Spleen (tissue), 13 donors: Measurements from ENCODE around the gene UBE2B. TPM values are rescaled to one million over a fixed set of nuclear protein-coding genes. Genes with fewer than 3 reads are reported as not detected.
"Not testable (repeated sequence)": the region's sequence is repeated elsewhere in the genome, so short reads cannot be mapped to it uniquely, and the experiment has no call there.

Experiments used
- DNase-seq: peaks from one replicate; pipeline ENCODE4 v3.0.0-alpha.2; 2020
- H3K27ac ChIP-seq, 8 donors: fragments of 200-600 bp; sonication (generic) in 7 of 8; 1 replicate in 4 of 8; 2 replicates in 4 of 8; pipeline versions ENCODE4 v1.5.0 to v1.8.0; 2016 to 2021; ENCODE audit warnings: inconsistent platforms in 4 of 8, mild to moderate bottlenecking in 4 of 8, moderate library complexity in 1 of 8
- H3K27me3 ChIP-seq, 7 donors: fragments of 200-600 bp; sonication (generic) in 6 of 7; replicated peaks in 1 of 7; 1 replicate in 4 of 7; 2 replicates in 3 of 7; pipeline versions ENCODE4 v1.5.0 to v1.8.0; 2016 to 2021; ENCODE audit warnings: inconsistent platforms in 3 of 7, mild to moderate bottlenecking in 1 of 7
- H3K36me3 ChIP-seq, 6 donors: fragments of 200-600 bp; sonication (generic) in 5 of 6; 1 replicate in 4 of 6; 2 replicates in 2 of 6; pipeline versions ENCODE4 v1.5.0 to v1.8.0; 2016 to 2021; ENCODE audit warnings: inconsistent platforms in 2 of 6
- H3K4me1 ChIP-seq, 6 donors: fragments of 200-600 bp; sonication (generic) in 5 of 6; 1 replicate in 3 of 6; 2 replicates in 3 of 6; pipeline versions ENCODE4 v1.5.0 to v1.8.0; 2016 to 2021; ENCODE audit warnings: inconsistent platforms in 3 of 6
- H3K4me3 ChIP-seq, 8 donors: fragments of 200-600 bp; sonication (generic) in 7 of 8; 1 replicate in 4 of 8; 2 replicates in 4 of 8; pipeline versions ENCODE4 v1.5.0 to v1.8.0; 2016 to 2021; ENCODE audit warnings: inconsistent platforms in 4 of 8, mild to moderate bottlenecking in 4 of 8, moderate library complexity in 2 of 8
- H3K9me3 ChIP-seq, 8 donors: fragments of 200-600 bp; sonication (generic) in 7 of 8; 1 replicate in 4 of 8; 2 replicates in 4 of 8; pipeline versions ENCODE4 v1.5.0 to v1.8.0; 2016 to 2021; ENCODE audit warnings: inconsistent platforms in 4 of 8
- CTCF ChIP-seq, 11 experiments: fragments of 200-600 bp in 7 of 11; fragments of 450-650 bp in 4 of 11; sonication (generic) in 4 of 11; IDR thresholded peaks in 8 of 11; conservative IDR thresholded peaks in 3 of 11; 1 replicate in 7 of 11; 2 replicates in 4 of 11; pipeline versions ENCODE4 v1.4.0 to v1.8.0; 2016 to 2021; ENCODE audit warnings: antibody characterized with exemption in 11 of 11, inconsistent platforms in 4 of 11, mild to moderate bottlenecking in 1 of 11
- POLR2A ChIP-seq, 3 donors: fragments of 450-650 bp; IDR thresholded peaks; one replicate each; pipeline ENCODE4 v1.5.1; 2017; ENCODE audit warnings: antibody characterized with exemption in 3 of 3, mild to moderate bottlenecking in 1 of 3
- POLR2AphosphoS5 ChIP-seq, 3 donors: sonication (generic); formaldehyde crosslinking; IDR thresholded peaks; one replicate each; pipeline ENCODE4 v1.5.1; 2017; ENCODE audit warnings: antibody characterized with exemption in 3 of 3
- WGBS, 5 donors: extraction: QIAGEN DNeasy Blood & Tissue Kit in 3 of 5; methylation state at CpG; one replicate each; pipeline versions ENCODE4 v1.1.5 to v1.1.7; 2013 to 2018; 5-methylcytosine and 5-hydroxymethylcytosine counted together
- intact Hi-C: fragments of 100-400 bp; cut with DNase I; formaldehyde crosslinking; loops from one replicate; pipeline ENCODE4 v1.15.0; 2023; ENCODE audit warnings: low total_unique reads
- long read RNA-seq, 2 donors: transcript quantifications; one replicate each; lab custom pipeline, GENCODE V29; 2026
- polyA plus RNA-seq, 3 donors: library from polyadenylated mRNA; stranded (reverse); fragments of 200-250 nt; gene quantifications; one replicate each; pipeline ENCODE4 v1.2.1, GENCODE V29; 2013
- total RNA-seq, 7 donors: library from RNA; depleted of rRNA in 3 of 7; stranded (reverse); fragments of >200 nt in 3 of 7; fragmentation: NEBNext Ultra II Directional in 4 of 7; extraction: Animal tissue kit (Norgen Biotek cat#: 25700) in 4 of 7; gene quantifications; one replicate each; pipeline versions ENCODE4 v1.1.0 to v1.2.1, GENCODE V29; 2016 to 2021
- donor health status: healthy with polysubstance abuse.
- donor health status: DM: no; HTN: no; CAD: no; lungs with moderate emphysema.
- donor health status: DM: no; HTN: no; CAD: no.
- donor health status: Bipolar disorder and iron deficiency.
- donor health status: healthy.
- donor health status: DM: no; HTN: no; CAD: no.
- donor health status: DM: yes; HTN: yes; CAD: no.

Gene UBE2B
- total RNA-seq (100 to 1,000 TPM in 5 of 7 donors, 10 to 100 TPM in 2; 67.7 to 117 (median 102) TPM), polyA plus RNA-seq (100 to 1,000 TPM in 1 of 3 donors, 10 to 100 TPM in 2; 97.0 to 112 (median 98.7) TPM)
- long read RNA-seq, donor 1, transcript UBE2B-201 (6 exons, 2,515 nt), result major isoform, 185 of 241 reads
- long read RNA-seq, donor 1, partial matches to known transcripts, result 5 of 241 reads
- long read RNA-seq, donor 1, other reads (novel, unspliced or antisense), result 41 of 241 reads
- long read RNA-seq, donor 2, transcript UBE2B-201 (6 exons, 2,515 nt), result major isoform, 130 of 152 reads
- long read RNA-seq, donor 2, partial matches to known transcripts, result 6 of 152 reads
- long read RNA-seq, donor 2, other reads (novel, unspliced or antisense), result 12 of 152 reads

- intact Hi-C loops, result no loop called here
- peak in 3 of 11 experiments; percentile 10 to 27 (median 24) for TF ChIP-seq CTCF (IDR thresholded peaks at IDR 0.05 in 8 of 11, conservative IDR thresholded peaks at IDR 0.05 in 3 of 11)
- TF ChIP-seq POLR2A (IDR thresholded peaks at IDR 0.05), result peak in 2 of 3 donors; percentile 74 to 76
- peak; percentile 96 to 99 (median 98) for TF ChIP-seq POLR2AphosphoS5 (IDR thresholded peaks at IDR 0.05)
- Histone ChIP-seq H3K36me3 (peaks cover 0 to 20% (median 3%) of the 10 kb centered on the region in 6 donors), H3K4me1 (peaks cover 22 to 74% (median 56%) of the 10 kb centered on the region in 6 donors), H3K4me3 (peak within 1 kb of the TSS; percentile 65 to 82 (median 73)), H3K27ac (peak within 1 kb of the TSS; percentile 95 to 100 (median 98)), H3K27me3 (no peaks in the 10 kb centered on the region), H3K9me3 (no peaks in the 10 kb centered on the region)
- 0 to 1% (median 1%) methylated on average over 49 to 74 of the region's 74 CpGs for WGBS, 5 donors
- DNase-seq, result peak; percentile 99
Observed at GRCh38 chr5:134370871-134371833, at the start of gene UBE2B. TSS of gene UBE2B (plus strand) at chr5:134371569. CDS start at chr5:134371596, 27 bp downstream.

GRCh38 chr5:134327327-134327726 is 44.0 kb upstream of the UBE2B start:
- no peaks in the 10 kb centered on the region for H3K4me1 ChIP-seq
- no peak for TF ChIP-seq POLR2AphosphoS5 (IDR thresholded peaks at IDR 0.05)
- intact Hi-C loops, result no loop called here
- H3K36me3 ChIP-seq, result no peaks in the 10 kb centered on the region
- no peak overlapping the region for H3K27ac ChIP-seq
- H3K9me3 ChIP-seq, result peaks cover 14 to 53% (median 49%) of the 10 kb centered on the region in 8 donors
- H3K27me3 ChIP-seq, result no peaks in the 10 kb centered on the region
- no peak for DNase-seq
- no peak overlapping the region for H3K4me3 ChIP-seq

GRCh38 chr5:134328619-134329018 is 42.8 kb upstream of the UBE2B start:
- intact Hi-C loops, result no loop called here
- Histone ChIP-seq H3K4me3 (no peak overlapping the region), H3K27me3 (no peaks in the 10 kb centered on the region), H3K36me3 (no peaks in the 10 kb centered on the region), H3K9me3 (peaks cover 14 to 66% (median 62%) of the 10 kb centered on the region in 8 donors), H3K27ac (no peak overlapping the region), H3K4me1 (no peaks in the 10 kb centered on the region)
- 77 to 89% (median 82%) methylated on average over 2 of the region's 2 CpGs for WGBS, 5 donors
- no peak for DNase-seq
- no peak for TF ChIP-seq CTCF (IDR thresholded peaks at IDR 0.05 in 8 of 11, conservative IDR thresholded peaks at IDR 0.05 in 3 of 11)
- no peak for TF ChIP-seq POLR2AphosphoS5 (IDR thresholded peaks at IDR 0.05)
- TF ChIP-seq POLR2A (IDR thresholded peaks at IDR 0.05), result no peak

GRCh38 chr5:134336833-134337232 is 34.5 kb upstream of the UBE2B start:
- WGBS, 5 donors, result 89 to 94% (median 91%) methylated on average over 3 to 6 of the region's 6 CpGs
- DNase-seq, H3K27me3 ChIP-seq, H3K4me1 ChIP-seq, H3K4me3 ChIP-seq, intact Hi-C loops, H3K36me3 ChIP-seq, H3K27ac ChIP-seq: not testable (repeated sequence)
- H3K9me3 ChIP-seq, result peaks cover 0 to 24% (median 21%) of the 10 kb centered on the region in 8 donors

- intact Hi-C loops, H3K27ac ChIP-seq: not testable (repeated sequence)
Observed at GRCh38 chr5:134343500-134343899, 27.9 kb upstream of the UBE2B start.

GRCh38 chr5:134345476-134345875 is 25.9 kb upstream of the UBE2B start:
- not testable (repeated sequence) for DNase-seq, H3K27me3 ChIP-seq
- WGBS, 5 donors, result 87 to 98% (median 93%) methylated on average over 3 of the region's 3 CpGs

More at GRCh38 chr5:134343500-134343899, 27.9 kb upstream of the UBE2B start:
- DNase-seq, H3K9me3 ChIP-seq, H3K36me3 ChIP-seq, H3K27me3 ChIP-seq, H3K4me1 ChIP-seq, H3K4me3 ChIP-seq: not testable (repeated sequence)
- 88 to 91% (median 90%) methylated on average over 3 of the region's 3 CpGs for WGBS, 5 donors

More at GRCh38 chr5:134345476-134345875, 25.9 kb upstream of the UBE2B start:
- peaks cover 0 to 10% (median 0%) of the 10 kb centered on the region in 6 donors for H3K36me3 ChIP-seq
- H3K9me3 ChIP-seq, intact Hi-C loops, H3K4me3 ChIP-seq, H3K4me1 ChIP-seq, H3K27ac ChIP-seq: not testable (repeated sequence)
